Mucosa of stomach (tissue), 1 donor: Measurements from ENCODE around the gene CCDC63.

Experiments
- H3K27me3 ChIP-seq: one replicate; pipeline ENCODE4 v1.7.0; 2013; ENCODE audit warnings: mild to moderate bottlenecking, low read length; ENCODE audit not compliant: control insufficient read depth, insufficient read depth
- H3K36me3 ChIP-seq: one replicate; pipeline ENCODE4 v1.7.0; 2013; ENCODE audit warnings: low read length; ENCODE audit not compliant: control insufficient read depth, insufficient read depth
- H3K4me1 ChIP-seq: one replicate; pipeline ENCODE4 v1.7.0; 2013; ENCODE audit warnings: mild to moderate bottlenecking, low read length; ENCODE audit not compliant: control insufficient read depth, insufficient read depth
- H3K4me3 ChIP-seq: one replicate; pipeline ENCODE4 v1.7.0; 2013; ENCODE audit warnings: low read length
- H3K9ac ChIP-seq: one replicate; pipeline ENCODE4 v1.7.0; 2013; ENCODE audit warnings: mild to moderate bottlenecking, low read length, moderate library complexity
- H3K9me3 ChIP-seq: one replicate; pipeline ENCODE4 v1.7.0; 2013; ENCODE audit warnings: mild to moderate bottlenecking, low read length, moderate library complexity; ENCODE audit not compliant: control insufficient read depth
- donor health status: Pancreatic carcinoma.

CCDC63 gene

DNA sequence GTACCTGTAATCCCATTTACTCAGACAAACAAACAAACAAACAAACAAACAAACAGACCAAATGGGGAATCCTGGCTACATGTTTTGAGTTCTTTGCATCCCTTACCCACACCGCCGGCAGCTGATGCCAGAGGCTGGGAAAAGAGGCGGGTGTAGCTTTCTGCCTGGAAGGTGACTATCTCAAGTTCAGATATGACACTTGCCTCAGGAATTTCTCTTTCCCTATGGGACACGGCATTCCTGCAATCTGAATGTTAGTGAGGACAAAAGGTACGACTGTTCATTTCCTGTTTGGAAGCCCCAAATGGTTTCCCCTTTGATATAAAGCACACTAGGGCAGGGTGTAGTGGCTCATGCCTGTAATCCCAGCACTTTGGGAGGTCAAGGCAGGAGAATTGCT, 70.7 kb downstream of the CCDC63 start:
- peaks cover 4% of the 10 kb centered on the region for H3K27me3 ChIP-seq
- no peaks in the 10 kb centered on the region for H3K36me3 ChIP-seq
- no peaks in the 10 kb centered on the region for H3K9me3 ChIP-seq
- H3K4me1 ChIP-seq, result no peaks in the 10 kb centered on the region
- H3K9ac ChIP-seq, result no peak overlapping the region
- no peak overlapping the region for H3K4me3 ChIP-seq

DNA sequence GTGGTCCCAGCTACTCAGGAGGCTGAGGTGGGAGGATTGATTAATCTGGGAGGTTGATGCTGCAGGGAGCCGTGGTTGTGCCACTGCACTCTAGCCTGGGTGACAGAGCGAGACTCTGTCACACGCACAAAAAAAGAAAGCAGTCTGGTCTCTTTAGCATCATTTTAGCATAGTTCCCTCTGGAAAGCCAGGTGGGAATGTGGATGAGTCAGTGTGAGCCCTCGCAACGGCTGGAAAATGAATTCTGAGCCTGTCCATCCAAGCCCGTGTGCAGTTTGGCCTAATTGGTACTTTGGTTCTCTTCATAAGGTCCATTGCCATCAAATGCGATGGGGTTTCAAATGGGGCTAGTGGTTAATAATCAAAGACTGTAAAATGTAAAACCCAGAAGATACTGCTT, 71.2 kb downstream of the CCDC63 start:
- Histone ChIP-seq H3K4me3 (no peak overlapping the region), H3K4me1 (no peaks in the 10 kb centered on the region), H3K9me3 (no peaks in the 10 kb centered on the region), H3K27me3 (peaks cover 4% of the 10 kb centered on the region), H3K9ac (no peak overlapping the region), H3K36me3 (no peaks in the 10 kb centered on the region)

DNA sequence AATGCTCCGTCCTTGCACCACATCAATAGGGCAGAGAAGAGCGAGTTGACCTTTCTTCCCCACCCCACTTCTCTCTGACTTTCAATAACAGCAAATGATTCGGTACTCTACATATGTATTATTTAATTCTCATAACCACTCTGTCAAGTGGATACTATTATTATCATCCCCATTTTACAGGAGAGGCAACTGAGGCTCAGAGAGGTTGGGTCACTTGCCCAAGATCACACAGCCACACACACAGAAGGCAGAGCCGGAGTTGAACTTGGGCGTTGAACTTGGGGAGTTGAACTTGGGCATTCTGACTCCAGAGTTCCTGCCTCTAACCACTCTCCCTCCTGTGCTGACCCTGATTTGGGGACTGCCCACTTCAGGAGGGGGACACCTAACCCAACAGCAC, 72.9 kb downstream of the CCDC63 start:
- Histone ChIP-seq H3K27me3 (peaks cover 4% of the 10 kb centered on the region), H3K4me1 (no peaks in the 10 kb centered on the region), H3K36me3 (no peaks in the 10 kb centered on the region), H3K9me3 (no peaks in the 10 kb centered on the region), H3K4me3 (no peak overlapping the region), H3K9ac (no peak overlapping the region)

DNA sequence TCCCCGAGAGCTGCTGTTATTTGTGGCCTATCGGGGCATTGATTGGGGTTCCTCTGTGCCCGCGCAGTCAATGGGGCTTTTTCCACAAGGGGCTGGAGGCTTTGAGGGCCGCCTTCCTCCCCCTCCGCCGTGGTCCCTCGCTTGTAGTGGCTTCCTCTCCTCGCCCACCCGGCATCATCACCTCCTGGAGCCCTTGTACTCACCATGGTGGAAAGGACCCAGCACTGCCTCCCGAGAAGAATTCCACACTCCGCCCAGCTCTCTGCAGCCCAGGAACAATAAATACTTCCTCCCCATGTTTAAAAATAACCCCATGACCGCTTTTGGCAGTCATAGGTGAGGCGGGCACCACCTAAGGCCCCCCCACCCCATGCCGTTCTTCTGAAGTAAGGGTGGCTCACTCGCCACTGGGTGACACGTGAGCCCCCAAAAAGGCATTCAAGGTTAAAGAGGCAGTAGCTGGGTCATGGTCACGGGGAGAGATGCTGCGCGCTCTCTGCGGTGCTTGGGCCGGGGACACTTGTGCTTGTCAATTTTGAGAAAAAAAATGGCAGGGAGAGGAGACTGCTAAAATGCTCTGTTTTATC, 73.6 kb downstream of the CCDC63 start, which contains the start of gene MYL2:
Gene MYL2 (minus strand): TSS at position 256 of the 587 bp plus-strand sequence. CDS start 50 bp downstream, at position 206.
- H3K4me3 ChIP-seq, result no peak within 1 kb of the TSS
- no peaks in the 10 kb centered on the region for H3K9me3 ChIP-seq
- no peaks in the 10 kb centered on the region for H3K36me3 ChIP-seq
- H3K9ac ChIP-seq, result no peak within 1 kb of the TSS
- no peaks in the 10 kb centered on the region for H3K4me1 ChIP-seq
- peaks cover 4% of the 10 kb centered on the region for H3K27me3 ChIP-seq

DNA sequence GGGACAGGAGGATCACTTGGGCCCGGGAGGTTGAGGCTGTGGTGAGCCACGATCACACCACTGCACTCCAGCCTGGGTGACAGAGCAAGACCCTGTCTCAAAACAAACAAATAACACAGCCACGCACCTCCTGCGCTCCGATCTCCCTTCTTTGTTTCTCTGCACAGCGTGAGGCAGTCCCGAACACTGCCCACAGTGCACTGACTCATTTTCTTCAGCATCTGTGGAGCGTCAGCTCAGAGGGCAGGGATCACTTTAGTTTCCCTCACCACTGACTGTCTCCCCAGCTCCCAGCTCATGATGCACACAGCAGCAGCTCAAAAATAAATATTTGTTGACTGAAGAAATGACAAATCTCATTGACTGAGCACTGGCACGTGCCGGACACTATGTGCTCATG, 74.5 kb downstream of the CCDC63 start:
- H3K4me3 ChIP-seq, result no peak overlapping the region
- H3K9me3 ChIP-seq, result no peaks in the 10 kb centered on the region
- no peak overlapping the region for H3K9ac ChIP-seq
- no peaks in the 10 kb centered on the region for H3K36me3 ChIP-seq
- no peaks in the 10 kb centered on the region for H3K4me1 ChIP-seq
- H3K27me3 ChIP-seq, result peaks cover 4% of the 10 kb centered on the region

DNA sequence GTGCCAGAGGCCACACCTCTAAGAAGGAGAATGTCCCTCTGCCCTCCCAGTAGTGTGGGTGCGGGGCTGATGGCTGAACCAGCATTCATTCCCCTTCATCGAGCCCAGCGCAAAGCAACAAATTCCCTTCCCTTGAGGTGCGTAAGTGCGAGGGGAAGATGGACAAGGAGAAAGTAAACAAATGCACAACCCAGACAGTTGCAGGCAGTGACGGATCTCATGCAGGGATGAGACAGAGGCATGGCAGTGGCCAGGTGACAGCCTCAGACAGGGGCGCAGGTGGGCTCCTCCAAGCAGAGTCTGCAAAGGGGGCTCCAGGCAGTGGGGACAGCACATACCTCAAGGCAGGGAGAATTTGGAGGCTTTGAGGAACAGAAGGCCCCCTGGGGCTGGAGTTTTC, 75.9 kb downstream of the CCDC63 start:
- Histone ChIP-seq H3K9ac (no peak overlapping the region), H3K36me3 (no peaks in the 10 kb centered on the region), H3K9me3 (no peaks in the 10 kb centered on the region), H3K4me1 (no peaks in the 10 kb centered on the region), H3K4me3 (no peak overlapping the region), H3K27me3 (peaks cover 4% of the 10 kb centered on the region)

DNA sequence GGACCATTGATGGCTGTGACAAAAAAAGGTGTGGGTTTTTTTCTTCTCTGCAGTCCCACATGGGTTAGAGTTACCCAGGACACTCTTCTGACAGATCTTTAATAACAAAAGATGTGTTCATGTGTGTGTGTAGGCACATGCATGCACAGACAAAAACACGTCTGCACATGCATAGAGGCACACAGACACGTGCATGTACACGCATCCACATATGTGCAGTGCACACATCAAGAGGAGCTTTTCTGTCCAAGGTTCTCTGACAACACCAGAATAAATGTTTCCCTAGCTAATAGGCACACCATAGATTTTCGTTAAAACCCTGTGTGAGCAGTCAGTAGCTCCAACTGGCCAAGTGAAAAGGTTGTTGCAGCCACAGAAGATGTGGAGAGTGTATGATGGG, 76.4 kb downstream of the CCDC63 start:
- no peak overlapping the region for H3K9ac ChIP-seq
- no peaks in the 10 kb centered on the region for H3K9me3 ChIP-seq
- H3K27me3 ChIP-seq, result peaks cover 4% of the 10 kb centered on the region
- H3K36me3 ChIP-seq, result no peaks in the 10 kb centered on the region
- H3K4me3 ChIP-seq, result no peak overlapping the region
- H3K4me1 ChIP-seq, result no peaks in the 10 kb centered on the region

DNA sequence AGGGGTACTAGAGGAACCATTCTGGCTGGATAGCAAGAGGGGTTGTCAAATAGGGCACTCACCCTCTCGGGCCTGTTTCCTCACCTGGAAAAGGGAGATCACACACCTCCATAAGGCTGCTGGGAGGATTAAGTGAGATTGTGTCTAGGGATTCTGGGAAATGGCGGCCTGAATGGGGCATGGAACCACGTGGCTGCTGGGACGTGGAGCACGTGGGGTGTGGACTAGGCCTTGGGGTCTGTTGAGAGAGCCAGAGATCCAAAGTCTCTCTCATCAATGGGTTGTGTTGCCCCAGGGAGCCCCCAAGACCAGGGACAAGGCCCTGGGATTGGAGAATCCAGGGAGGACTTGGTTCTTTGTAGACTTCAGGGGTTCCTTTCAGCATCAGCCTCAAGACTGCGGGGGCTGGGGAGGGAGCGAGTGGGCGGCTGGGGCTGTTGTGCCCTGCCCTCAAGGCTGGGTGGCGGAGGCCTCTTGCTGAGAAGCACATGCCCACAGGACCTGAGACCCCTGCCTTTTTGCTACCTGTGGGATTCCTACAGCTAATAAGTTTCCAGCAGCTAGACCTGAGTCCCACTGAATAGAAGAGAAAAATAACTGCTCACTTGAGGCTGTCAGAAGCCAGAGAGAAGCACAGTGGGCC, 77.0 kb downstream of the CCDC63 start:
- no peaks in the 10 kb centered on the region for H3K36me3 ChIP-seq
- no peaks in the 10 kb centered on the region for H3K9me3 ChIP-seq
- H3K9ac ChIP-seq, result no peak overlapping the region
- peaks cover 4% of the 10 kb centered on the region for H3K27me3 ChIP-seq
- H3K4me1 ChIP-seq, result no peaks in the 10 kb centered on the region
- no peak overlapping the region for H3K4me3 ChIP-seq

DNA sequence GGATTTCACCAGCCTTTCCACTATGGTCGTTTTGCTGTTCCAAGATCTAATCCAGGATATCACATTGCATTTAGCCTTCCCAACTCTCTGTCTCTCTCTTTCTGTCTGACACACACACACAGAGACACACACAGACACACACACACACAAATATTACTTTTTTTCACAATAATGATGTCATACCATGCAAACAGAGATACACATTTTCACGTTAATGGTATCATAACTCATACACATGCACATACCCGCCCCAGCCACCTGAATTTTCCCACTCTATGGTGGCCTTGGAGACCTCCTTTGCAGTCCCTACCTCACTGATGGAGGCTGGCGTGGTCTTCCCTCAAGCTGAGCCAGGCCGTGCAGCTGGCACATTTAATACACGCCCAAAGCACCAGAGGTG, 80.8 kb downstream of the CCDC63 start:
- Histone ChIP-seq H3K4me3 (no peak overlapping the region), H3K36me3 (no peaks in the 10 kb centered on the region), H3K9me3 (no peaks in the 10 kb centered on the region), H3K9ac (no peak overlapping the region), H3K27me3 (peaks cover 6% of the 10 kb centered on the region), H3K4me1 (no peaks in the 10 kb centered on the region)

DNA sequence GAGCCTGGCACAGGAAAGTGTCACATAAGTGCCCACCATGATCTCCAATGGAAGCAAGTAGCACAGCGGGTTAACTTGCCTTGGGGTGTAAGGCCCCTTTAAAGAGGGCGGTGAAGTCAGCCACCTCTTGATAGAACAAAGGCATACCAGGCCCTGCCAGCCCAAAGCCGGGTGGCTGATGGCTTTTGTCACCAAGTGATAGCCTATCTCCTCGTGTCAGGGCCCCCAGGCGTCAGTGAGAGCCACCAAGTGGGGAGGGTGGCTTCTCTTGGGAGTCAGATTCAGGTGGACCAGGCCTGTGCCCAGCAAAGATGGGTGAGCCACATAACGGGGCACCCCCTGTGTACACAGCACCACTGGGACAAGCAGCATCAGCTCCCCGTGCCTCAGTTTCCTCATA, 81.9 kb downstream of the CCDC63 start:
- Histone ChIP-seq H3K4me1 (no peaks in the 10 kb centered on the region), H3K9me3 (no peaks in the 10 kb centered on the region), H3K4me3 (no peak overlapping the region), H3K27me3 (peaks cover 6% of the 10 kb centered on the region), H3K36me3 (no peaks in the 10 kb centered on the region), H3K9ac (no peak overlapping the region)

DNA sequence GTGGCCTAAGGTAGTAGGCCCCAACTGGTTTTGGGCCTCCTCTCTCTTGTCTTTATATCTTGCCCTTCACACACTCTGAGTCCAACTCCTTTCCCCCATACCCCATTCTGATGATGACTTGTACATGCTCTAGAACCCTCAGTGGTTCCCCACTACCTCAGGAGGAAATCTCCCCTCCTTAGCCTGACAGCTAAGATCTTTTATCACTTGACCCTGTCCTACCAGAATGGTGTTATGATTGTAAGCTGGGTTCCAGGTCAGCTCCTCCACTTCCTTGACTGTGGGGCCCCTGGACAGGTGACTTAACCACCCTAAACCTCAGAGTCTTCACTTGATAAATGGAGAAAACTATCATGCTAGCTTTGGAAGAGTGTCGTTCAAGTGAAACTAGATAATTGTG, 83.0 kb downstream of the CCDC63 start:
- no peak overlapping the region for H3K4me3 ChIP-seq
- no peak overlapping the region for H3K9ac ChIP-seq
- H3K27me3 ChIP-seq, result peaks cover 6% of the 10 kb centered on the region
- H3K9me3 ChIP-seq, result no peaks in the 10 kb centered on the region
- no peaks in the 10 kb centered on the region for H3K4me1 ChIP-seq
- H3K36me3 ChIP-seq, result no peaks in the 10 kb centered on the region

DNA sequence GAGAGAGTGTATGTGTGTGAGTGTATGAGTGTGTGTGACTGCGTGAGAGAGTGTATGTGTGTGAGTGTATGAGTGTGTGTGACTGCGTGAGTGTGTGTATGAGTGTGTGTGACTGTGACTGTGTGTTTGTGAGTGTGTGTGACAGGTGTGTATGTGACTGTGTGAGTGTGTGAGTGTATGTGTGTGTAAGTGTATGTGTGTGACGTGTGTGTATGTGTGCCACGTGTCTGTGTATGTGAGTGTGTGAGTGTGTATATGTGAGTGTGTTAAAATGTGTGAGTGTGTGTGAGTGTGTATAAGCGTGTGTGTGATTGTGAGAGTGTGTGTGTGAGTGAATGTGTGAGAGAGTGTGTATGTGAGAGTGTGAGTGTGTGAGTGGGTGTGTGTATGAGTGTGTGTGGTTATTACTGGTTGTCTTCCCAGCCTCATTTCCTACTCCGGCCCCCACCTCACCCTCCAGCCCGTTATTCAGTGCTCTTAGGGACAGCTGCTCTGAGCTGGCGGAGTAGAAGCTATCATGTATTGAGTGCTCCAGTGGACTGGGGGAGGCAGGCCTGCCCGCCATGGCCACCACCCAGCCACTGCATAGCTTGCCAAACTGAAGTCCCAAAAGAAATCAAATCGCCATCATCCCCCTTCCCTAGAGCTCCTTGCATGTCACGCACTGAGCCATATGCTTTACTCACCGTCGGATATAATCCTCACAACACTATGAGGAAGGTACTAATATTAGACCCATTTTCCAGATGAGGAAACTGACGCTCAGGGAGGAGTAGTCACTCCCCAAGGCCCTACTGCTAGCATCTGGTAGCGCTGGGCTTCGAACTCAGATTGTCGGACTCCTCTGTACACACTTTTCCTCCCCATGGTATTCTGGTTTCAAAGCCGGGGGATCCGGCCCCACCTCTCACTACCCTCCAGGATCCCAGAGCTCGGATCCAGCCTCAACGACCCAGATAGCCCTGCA, 83.8 kb downstream of the CCDC63 start:
- Histone ChIP-seq H3K4me1 (no peaks in the 10 kb centered on the region), H3K27me3 (peaks cover 6% of the 10 kb centered on the region), H3K9me3 (no peaks in the 10 kb centered on the region), H3K4me3 (no peak overlapping the region), H3K9ac (no peak overlapping the region), H3K36me3 (no peaks in the 10 kb centered on the region)
